HepG2 (cell line): Measurements from ENCODE around the gene CTNND1. TPM values are rescaled to one million over a fixed set of nuclear protein-coding genes. Genes with fewer than 3 reads are reported as not detected.

Experiments used
- BCL6 ChIP-seq: IDR thresholded peaks from 2 replicates; pipeline ENCODE4 v1.6.1; 2016; ENCODE audit warnings: missing genetic modification reagents, missing compliant biosample characterization
- CHD2 ChIP-seq: IDR thresholded peaks from 2 replicates; pipeline ENCODE4 v1.6.1; 2011; ENCODE audit warnings: low read depth, low read length, improper control_type of control experiment
- E2F2 ChIP-seq: sonication (generic); formaldehyde crosslinking; IDR thresholded peaks from 2 replicates; pipeline ENCODE4 v1.4.0; 2020; ENCODE audit warnings: missing genetic modification reagents, borderline replicate concordance
- EZH2 ChIP-seq: conservative IDR thresholded peaks from 2 replicates; pipeline ENCODE4 v1.6.1; 2012; ENCODE audit warnings: mild to moderate bottlenecking, low read depth, low read length, moderate library complexity
- GATAD1 ChIP-seq: IDR thresholded peaks from 2 replicates; pipeline ENCODE4 v1.6.1; 2016; ENCODE audit warnings: missing genetic modification reagents, missing compliant biosample characterization
- HNF4A ChIP-seq: sonication (generic); formaldehyde crosslinking; IDR thresholded peaks from 2 replicates; pipeline ENCODE4 v1.4.0; 2020; ENCODE audit warnings: missing genetic modification reagents
- HOXA5 ChIP-seq: sonication (generic); formaldehyde crosslinking; IDR thresholded peaks from 2 replicates; pipeline ENCODE4 v1.4.0; 2020; ENCODE audit warnings: missing genetic modification reagents
- NCOA5 ChIP-seq: sonication (generic); formaldehyde crosslinking; IDR thresholded peaks from 2 replicates; pipeline ENCODE4 v1.4.0; 2020; ENCODE audit warnings: missing genetic modification reagents
- SALL1 ChIP-seq: sonication (generic); formaldehyde crosslinking; IDR thresholded peaks from 2 replicates; pipeline ENCODE4 v1.8.0; 2022; ENCODE audit warnings: mild to moderate bottlenecking, missing genetic modification reagents
- STAG1 ChIP-seq: sonication (generic); formaldehyde crosslinking; IDR thresholded peaks from 2 replicates; pipeline ENCODE4 v1.4.0; 2020; ENCODE audit warnings: missing genetic modification reagents
- TP53 ChIP-seq: sonication (generic); formaldehyde crosslinking; conservative IDR thresholded peaks from 2 replicates; pipeline ENCODE4 v1.4.0; 2020; ENCODE audit warnings: missing genetic modification reagents
- ZNF121 ChIP-seq: sonication (generic); formaldehyde crosslinking; IDR thresholded peaks from 2 replicates; pipeline ENCODE4 v1.5.0; 2020; ENCODE audit warnings: mild to moderate bottlenecking, missing genetic modification reagents
- ZNF546 ChIP-seq: sonication (generic); formaldehyde crosslinking; conservative IDR thresholded peaks from 2 replicates; pipeline ENCODE4 v1.8.1; 2023; ENCODE audit warnings: mild to moderate bottlenecking, missing genetic modification reagents
- ZNF552 ChIP-seq: sonication (generic); formaldehyde crosslinking; IDR thresholded peaks from 2 replicates; pipeline ENCODE4 v1.9.0; 2022; ENCODE audit warnings: missing genetic modification reagents, mild to moderate bottlenecking, borderline replicate concordance
- ZNF557 ChIP-seq: sonication (generic); formaldehyde crosslinking; IDR thresholded peaks from 2 replicates; pipeline ENCODE4 v1.4.0; 2020; ENCODE audit warnings: missing genetic modification reagents
- ZNF577 ChIP-seq: sonication (generic); formaldehyde crosslinking; IDR thresholded peaks from 2 replicates; pipeline ENCODE4 v1.4.0; 2020; ENCODE audit warnings: mild to moderate bottlenecking, low read depth, missing genetic modification reagents, borderline replicate concordance
- ZNF597 ChIP-seq: sonication (generic); formaldehyde crosslinking; IDR thresholded peaks from 2 replicates; pipeline ENCODE4 v1.5.0; 2020; ENCODE audit warnings: missing genetic modification reagents
- ZSCAN22 ChIP-seq: sonication (generic); formaldehyde crosslinking; IDR thresholded peaks from 2 replicates; pipeline ENCODE4 v1.4.0; 2020; ENCODE audit warnings: mild to moderate bottlenecking, missing genetic modification reagents
- polyA plus RNA-seq, 8 experiments: library from polyadenylated mRNA; depleted of rRNA in 3 of 8; stranded (reverse) in 7 of 8; unstranded in 1 of 8; fragments of >200 nt; fragmentation: Illumina TruSeq in 4 of 8; extraction: Trizol in 4 of 8; gene quantifications; 2 replicates each; pipeline versions ENCODE4 v1.2.1 to v1.2.3, GENCODE V29; 2011 to 2016; ENCODE audit warnings: low read depth in 4 of 8, missing spikeins in 1 of 8, mixed read lengths in 1 of 8; ENCODE audit not compliant: insufficient read depth in 1 of 8
- total RNA-seq, 5 experiments: library from RNA; depleted of rRNA; stranded (reverse); fragments of >200 nt; fragmentation: Illumina TruSeq; extraction: Trizol; gene quantifications; 2 replicates each; pipeline ENCODE4 v1.2.3, GENCODE V29; 2016; ENCODE audit warnings: low read depth in 1 of 5
- TF ChIP-seq, protein P1 (sequence below): sonication (generic); formaldehyde crosslinking; IDR thresholded peaks from 2 replicates; pipeline ENCODE4 v1.4.0; 2020; ENCODE audit warnings: missing genetic modification reagents
- TF ChIP-seq, protein P2 (sequence below): sonication (generic); formaldehyde crosslinking; IDR thresholded peaks from 2 replicates; pipeline ENCODE4 v1.5.1; 2020; ENCODE audit warnings: missing genetic modification reagents, mild to moderate bottlenecking, borderline replicate concordance

The CTNND1 gene
- total and polyA plus RNA-seq, 2 of the 13 experiments (the other 11 are each of a cell fraction or from before 2014, with no cell fraction given): 117 to 128 TPM

DNA sequence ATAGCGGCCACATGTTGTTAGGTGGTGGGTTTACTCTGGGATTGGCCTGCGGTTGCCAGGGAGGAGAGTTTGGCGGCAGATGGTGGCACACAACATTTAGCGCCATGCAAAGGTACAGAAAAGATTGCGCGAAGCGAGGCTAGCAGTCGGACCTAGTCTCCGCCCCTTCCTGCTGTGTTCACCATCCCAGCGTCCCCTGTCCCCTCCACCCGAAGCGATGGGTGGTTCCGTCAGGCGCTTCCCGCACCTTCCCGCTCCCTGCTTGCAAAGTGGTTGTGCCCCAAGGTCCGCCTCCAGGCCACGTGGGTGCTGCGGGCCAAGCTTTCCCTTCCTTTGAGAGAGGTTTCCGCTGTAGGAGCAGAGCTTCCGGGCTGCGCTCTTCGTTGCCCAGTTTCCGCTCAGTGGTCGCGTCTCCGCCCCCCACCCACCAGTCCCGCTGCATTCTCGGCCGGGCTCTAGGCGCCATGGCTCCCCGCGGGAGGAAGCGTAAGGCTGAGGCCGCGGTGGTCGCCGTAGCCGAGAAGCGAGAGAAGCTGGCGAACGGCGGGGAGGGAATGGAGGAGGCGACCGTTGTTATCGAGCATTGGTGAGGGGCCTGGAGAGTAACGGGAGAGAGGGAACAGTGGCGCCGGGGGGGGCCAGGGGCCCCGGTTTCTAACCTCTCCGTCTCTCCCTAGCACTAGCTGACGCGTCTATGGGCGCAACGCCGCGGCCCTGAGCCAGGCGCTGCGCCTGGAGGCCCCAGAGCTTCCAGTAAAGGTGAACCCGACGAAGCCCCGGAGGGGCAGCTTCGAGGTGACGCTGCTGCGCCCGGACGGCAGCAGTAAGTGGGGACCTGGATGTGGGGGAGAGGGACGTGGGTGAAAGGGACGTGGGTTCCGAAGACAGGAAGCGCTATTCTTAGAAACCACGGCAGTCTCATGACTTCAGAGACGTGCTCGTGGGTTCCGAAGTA lies 20.2 kb upstream of the CTNND1 start, which contains the start of gene SELENOH (continued):
- TF ChIP-seq, protein P1, sequence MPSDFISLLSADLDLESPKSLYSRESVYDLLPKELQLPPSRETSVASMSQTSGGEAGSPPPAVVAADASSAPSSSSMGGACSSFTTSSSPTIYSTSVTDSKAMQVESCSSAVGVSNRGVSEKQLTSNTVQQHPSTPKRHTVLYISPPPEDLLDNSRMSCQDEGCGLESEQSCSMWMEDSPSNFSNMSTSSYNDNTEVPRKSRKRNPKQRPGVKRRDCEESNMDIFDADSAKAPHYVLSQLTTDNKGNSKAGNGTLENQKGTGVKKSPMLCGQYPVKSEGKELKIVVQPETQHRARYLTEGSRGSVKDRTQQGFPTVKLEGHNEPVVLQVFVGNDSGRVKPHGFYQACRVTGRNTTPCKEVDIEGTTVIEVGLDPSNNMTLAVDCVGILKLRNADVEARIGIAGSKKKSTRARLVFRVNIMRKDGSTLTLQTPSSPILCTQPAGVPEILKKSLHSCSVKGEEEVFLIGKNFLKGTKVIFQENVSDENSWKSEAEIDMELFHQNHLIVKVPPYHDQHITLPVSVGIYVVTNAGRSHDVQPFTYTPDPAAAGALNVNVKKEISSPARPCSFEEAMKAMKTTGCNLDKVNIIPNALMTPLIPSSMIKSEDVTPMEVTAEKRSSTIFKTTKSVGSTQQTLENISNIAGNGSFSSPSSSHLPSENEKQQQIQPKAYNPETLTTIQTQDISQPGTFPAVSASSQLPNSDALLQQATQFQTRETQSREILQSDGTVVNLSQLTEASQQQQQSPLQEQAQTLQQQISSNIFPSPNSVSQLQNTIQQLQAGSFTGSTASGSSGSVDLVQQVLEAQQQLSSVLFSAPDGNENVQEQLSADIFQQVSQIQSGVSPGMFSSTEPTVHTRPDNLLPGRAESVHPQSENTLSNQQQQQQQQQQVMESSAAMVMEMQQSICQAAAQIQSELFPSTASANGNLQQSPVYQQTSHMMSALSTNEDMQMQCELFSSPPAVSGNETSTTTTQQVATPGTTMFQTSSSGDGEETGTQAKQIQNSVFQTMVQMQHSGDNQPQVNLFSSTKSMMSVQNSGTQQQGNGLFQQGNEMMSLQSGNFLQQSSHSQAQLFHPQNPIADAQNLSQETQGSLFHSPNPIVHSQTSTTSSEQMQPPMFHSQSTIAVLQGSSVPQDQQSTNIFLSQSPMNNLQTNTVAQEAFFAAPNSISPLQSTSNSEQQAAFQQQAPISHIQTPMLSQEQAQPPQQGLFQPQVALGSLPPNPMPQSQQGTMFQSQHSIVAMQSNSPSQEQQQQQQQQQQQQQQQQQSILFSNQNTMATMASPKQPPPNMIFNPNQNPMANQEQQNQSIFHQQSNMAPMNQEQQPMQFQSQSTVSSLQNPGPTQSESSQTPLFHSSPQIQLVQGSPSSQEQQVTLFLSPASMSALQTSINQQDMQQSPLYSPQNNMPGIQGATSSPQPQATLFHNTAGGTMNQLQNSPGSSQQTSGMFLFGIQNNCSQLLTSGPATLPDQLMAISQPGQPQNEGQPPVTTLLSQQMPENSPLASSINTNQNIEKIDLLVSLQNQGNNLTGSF (CRISPR knock-in tag): no peak
- TF ChIP-seq, protein P2, sequence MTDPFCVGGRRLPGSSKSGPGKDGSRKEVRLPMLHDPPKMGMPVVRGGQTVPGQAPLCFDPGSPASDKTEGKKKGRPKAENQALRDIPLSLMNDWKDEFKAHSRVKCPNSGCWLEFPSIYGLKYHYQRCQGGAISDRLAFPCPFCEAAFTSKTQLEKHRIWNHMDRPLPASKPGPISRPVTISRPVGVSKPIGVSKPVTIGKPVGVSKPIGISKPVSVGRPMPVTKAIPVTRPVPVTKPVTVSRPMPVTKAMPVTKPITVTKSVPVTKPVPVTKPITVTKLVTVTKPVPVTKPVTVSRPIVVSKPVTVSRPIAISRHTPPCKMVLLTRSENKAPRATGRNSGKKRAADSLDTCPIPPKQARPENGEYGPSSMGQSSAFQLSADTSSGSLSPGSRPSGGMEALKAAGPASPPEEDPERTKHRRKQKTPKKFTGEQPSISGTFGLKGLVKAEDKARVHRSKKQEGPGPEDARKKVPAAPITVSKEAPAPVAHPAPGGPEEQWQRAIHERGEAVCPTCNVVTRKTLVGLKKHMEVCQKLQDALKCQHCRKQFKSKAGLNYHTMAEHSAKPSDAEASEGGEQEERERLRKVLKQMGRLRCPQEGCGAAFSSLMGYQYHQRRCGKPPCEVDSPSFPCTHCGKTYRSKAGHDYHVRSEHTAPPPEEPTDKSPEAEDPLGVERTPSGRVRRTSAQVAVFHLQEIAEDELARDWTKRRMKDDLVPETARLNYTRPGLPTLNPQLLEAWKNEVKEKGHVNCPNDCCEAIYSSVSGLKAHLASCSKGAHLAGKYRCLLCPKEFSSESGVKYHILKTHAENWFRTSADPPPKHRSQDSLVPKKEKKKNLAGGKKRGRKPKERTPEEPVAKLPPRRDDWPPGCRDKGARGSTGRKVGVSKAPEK (CRISPR knock-in tag): no peak
- TF ChIP-seq ZNF597 (no peak), ZNF577 (CRISPR knock-in tag) (no peak), CHD2 (no peak), TP53 (no peak), HOXA5 (CRISPR knock-in tag) (no peak), ZNF121 (peak; percentile 89), ZNF552 (no peak), SALL1 (CRISPR knock-in tag) (peak; percentile 87), GATAD1 (CRISPR knock-in tag) (peak; percentile 94), E2F2 (CRISPR knock-in tag) (no peak), ZSCAN22 (CRISPR knock-in tag) (no peak), NCOA5 (no peak), ZNF557 (CRISPR knock-in tag) (no peak; the same call in 1 of the 2 replicates), STAG1 (no peak), HNF4A (CRISPR knock-in tag) (no peak), BCL6 (CRISPR knock-in tag) (peak; percentile 50), EZH2 (no peak), ZNF546 (no peak)
